Fibroblast of lung (primary cell): ENCODE data around the gene SEL1L.

Source experiments
- CTCF ChIP-seq, 2 donors: IDR thresholded peaks in 1 of 2; conservative IDR thresholded peaks in 1 of 2; 1 replicate in 1 of 2; 2 replicates in 1 of 2; pipeline ENCODE4 v1.5.1; 2011 to 2012; ENCODE audit warnings: low read length in 2 of 2, control low read depth in 1 of 2, inconsistent platforms in 1 of 2, low read depth in 1 of 2, mild to moderate bottlenecking in 1 of 2
- EZH2 ChIP-seq: IDR thresholded peaks from 2 replicates; pipeline ENCODE4 v1.5.1; 2012; ENCODE audit warnings: low read length, control low read depth, mild to moderate bottlenecking; ENCODE audit errors: missing control alignments

- TF ChIP-seq CTCF (conservative IDR thresholded peaks at IDR 0.05 in 1 of 2, IDR thresholded peaks at IDR 0.05 in 1 of 2; ENCODE audit: low read depth in 1 of 2, low read length in 2 of 2), result no peak
- no peak for TF ChIP-seq EZH2
These were observed 24.3 kb downstream of the SEL1L start for GRCh38 chr14:81509321-81509720.
